Measurements from ENCODE around the gene HEXD.
"Not testable (repeated sequence)": the region's sequence is repeated elsewhere in the genome, so short reads cannot be mapped to it uniquely, and the experiment has no call there.

HEXD gene

DNA sequence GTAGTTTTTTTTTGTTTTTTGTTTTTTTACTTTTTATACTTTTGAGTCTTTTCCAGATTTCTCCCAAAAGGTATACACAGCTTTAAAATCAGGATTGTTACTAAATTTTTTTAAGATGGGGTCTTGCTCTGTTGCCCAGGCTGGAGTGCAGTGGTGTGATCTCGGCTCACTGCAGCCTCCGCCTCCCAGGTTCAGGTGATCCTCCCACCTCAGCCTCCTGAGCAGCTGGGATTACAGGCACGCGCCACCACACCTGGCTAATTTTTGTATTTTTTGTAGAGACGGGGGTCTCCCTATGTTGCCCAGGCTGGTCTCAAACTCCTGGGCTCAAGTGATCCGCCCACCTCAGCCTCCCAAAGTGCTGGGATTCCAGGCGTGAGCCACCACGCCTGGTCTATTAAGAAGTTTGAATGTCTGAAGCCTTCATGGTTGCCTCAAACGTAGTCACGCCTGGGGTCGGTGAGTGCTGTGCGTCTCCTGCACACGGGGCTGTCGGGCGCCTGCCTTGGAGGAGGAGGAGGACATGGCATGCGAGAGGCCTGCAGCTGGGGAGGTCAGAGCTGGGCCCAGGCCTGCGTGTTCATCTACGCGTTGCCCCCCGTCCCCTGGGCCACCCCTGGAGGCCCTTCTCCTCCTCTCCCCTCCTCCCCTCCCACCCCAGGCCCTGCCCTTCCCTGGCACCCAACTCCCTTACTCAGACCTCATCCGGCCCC is 35.8 kb upstream of the HEXD start:
- not testable (repeated sequence) for DNase-seq (ENCODE audit: low read depth in 3 of 3)

DNA sequence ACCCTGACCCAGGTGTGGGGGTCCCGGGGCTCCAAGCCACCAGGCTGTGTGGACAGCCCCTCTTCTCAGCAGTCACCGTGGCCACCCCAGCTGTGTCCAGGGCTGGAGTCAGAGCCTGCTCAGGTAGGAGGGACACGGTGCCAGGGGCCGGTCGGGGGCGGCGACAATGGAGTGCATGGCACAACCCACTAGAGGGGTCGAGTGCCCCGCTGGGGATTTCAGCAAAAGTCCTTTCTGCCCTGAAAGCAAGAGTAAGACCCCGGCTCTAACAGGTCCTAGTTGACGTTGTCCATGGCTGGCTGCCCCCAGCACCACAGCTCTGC is 35.3 kb upstream of the HEXD start:
- no peak for DNase-seq (ENCODE audit: low read depth in 3 of 3)

DNA sequence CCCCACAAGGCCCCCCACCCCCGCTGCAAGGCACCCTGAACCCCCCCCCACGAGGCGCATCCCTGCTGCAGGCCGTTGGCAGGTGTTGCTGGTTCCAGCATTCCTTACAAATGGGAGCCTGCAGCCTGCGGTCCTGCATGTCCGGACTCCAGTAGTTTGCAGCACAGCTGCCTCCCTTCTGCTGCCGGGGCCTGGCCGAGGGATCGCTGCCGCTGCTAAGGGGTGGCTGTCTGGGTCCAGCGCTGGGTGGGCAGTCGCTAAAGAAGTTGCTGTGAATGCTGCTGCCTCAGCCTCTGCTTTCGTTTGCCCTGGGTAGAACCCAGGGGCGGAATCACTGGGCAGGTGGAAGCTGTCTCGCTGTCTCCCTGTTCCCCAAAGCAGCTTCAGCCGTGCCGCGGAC is 34.7 kb upstream of the HEXD start:
- no peak for DNase-seq (ENCODE audit: low read depth in 3 of 3)

DNA sequence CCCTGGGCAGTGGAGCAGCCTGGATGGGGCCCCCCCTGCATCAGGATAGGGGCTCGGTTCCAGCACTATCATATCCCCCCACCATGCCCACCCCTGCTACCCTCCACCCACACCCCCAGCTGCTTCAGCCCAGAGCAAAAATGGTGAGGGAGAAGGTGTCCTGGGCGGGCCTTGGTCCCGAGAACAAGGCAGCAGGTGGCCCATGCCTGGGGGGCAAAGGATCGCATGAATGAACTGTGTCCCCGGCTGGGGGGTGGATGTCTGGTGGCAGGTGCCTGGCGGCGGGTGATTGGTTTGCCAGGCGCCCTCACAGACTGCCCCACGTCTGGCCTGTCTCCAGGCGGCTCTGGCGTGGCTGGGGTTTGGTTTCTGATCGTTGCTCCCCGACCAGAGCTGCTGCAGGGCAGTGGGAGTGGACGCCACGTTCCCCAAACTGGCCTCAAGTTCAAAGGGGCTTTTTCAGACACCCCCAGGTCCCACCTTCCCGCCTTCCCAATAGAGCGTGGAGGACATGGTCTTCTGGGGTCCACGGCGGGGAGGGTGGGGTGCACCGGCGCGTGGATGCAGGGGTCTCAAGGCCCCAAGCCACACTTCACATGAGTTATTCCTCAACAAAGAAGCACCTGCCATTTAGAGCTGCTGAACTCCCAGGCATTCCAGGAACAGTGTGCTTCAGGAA is 34.0 kb upstream of the HEXD start:
- no peak for DNase-seq (ENCODE audit: low read depth in 3 of 3)

DNA sequence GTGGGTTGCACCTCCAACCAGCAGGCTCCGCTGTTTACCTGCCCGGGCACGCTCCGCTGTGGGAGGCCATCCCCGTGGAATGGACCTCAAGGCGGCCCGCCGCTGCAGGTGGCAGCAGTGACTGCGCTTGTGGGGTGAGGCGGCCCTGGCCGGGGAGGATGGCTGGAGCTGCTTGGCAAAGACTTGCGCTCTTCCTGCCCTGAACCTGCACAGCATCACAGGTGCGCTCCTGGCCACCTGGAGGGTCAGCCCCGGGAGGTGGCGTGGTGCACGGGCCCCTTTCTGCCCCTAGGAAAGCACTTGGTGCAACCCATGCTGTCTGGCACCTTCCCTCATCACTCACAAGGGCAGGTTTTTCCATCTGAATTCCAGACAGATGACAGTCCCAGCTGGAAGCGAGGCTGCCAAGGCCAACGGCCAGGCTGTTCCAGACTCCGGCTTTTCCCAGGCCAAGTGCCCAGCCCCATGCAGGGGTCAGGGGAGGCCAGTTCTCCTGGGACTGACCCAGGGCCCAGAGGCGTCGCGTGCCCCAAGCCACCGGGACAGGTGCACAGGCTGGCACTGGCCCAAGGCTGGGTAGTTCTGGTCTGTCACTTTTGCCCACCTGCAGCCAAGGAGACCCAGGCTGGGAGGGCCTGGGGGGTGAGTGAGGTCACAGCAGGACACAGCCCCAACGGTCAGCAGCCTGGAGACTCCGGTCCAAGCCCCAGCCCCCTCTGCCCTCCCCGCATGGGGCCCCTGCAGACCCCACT is 33.2 kb upstream of the HEXD start:
- no peak for DNase-seq (ENCODE audit: low read depth in 3 of 3)

DNA sequence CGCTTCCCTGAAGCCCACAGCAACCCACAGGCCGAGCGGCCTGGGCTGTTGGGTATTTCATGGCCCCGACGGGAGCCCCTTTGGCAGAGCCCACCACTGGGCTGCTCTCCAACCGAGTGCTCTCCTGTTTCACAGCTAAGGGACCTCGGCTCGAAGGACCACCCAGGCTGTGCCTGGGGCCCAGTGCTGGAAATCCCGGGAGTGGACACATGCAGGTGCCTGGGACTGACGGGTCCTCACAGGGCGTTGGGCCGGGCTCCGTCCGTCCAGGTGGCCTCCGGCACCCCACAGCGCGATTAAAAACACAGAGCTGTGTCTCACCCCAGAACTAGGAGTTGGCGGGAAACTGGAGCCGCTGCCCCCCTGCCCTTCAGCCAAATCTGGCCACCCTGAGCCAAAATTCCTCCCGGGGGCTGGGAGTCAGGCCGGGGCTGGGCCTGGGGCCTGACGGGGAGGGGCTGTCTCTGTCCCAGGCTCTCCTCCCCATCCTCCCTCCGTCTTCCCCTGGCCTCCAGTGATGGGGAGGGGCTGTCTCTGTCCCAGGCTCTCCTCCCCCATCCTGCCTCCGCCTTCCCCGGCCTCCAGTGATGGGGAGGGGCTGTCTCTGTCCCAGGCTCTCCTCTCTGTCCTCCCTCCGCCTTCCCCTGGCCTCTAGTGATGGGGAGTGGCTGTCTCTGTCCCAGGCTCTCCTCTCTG is 32.4 kb upstream of the HEXD start:
- DNase-seq (ENCODE audit: low read depth in 3 of 3): no peak

DNA sequence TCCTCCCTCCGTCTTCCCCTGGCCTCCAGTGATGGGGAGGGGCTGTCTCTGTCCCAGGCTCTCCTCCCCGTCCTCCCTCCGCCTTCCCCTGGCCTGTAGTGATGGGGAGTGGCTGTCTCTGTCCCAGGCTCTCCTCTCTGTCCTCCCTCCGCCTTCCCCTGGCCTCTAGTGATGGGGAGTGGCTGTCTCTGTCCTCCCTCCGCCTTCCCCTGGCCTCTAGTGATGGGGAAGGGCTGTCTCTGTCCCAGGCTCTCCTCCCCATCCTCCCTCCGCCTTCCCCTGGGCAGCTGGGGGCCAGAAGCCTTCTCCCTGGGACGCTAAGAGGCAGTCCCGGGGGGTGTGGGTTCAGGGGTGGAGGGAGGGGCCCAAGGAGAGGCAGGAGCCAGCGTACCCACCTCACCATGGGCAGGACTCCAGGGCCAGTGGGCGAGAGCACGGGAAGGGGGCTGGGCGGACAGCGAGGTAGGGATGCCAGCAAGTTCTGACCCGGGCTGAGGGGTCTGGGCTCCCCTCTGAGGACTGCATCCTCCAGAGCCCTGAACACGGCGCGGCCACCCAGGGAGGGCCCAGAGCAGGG is 31.8 kb upstream of the HEXD start:
- DNase-seq (ENCODE audit: low read depth in 3 of 3): no peak

DNA sequence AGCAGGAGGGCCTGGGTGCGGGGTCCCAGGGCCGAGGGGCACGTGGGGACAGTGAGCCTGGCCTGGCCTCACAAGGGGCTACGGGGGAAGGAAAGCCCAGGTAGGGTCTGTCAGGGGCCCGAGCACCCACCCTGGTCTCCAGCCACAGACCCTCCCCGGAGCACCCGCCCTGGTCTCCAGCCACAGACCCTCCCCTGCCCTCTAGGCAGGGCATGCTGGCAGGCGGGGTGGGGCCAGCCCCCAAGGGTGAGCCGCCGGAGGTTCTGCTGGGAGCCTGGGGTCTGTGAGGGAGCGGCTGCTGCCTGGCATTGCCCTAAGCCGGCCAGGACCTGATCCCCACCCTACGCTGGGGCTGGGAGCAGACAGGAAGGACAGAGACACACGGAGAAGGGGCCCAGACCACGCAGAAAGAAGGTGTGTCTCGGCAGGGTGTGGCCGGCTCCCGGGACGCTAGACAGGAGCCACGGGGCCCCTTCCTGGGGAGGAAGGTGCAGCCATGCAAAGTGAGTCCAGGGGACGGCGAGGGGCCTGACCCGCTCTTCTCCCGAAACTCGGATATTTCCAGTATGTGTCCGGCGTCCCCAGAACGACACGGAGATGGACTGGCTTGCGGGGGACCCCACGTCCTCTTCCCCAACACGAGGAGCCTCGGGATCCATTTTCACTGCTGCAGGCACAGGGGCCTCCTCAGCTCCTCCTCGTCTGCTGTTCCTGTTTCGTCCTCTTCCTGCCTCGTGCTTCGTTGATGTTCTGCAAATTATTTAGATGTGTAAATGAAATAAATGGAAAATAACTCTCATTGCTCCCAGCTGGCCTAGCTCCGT is 31.1 kb upstream of the HEXD start:
- no peak for DNase-seq (ENCODE audit: low read depth in 3 of 3)

DNA sequence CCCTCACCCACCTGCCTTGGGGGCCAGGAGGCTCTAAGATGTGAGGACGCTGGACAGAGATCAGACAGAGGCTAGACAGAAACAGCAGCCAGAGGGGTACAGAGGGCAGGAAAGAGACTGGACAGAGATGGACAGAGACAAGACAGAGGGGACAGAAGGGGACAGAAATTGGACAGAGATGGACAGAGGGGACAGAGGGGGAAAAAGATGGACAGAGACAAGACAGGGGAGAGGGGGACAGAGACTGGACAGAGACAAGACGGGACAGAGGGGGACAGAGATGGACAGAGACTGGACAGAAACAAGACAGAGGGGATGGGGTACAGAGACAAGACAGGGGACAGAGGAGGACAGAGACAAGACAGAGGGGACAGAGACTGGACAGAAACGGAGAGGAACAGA is 30.4 kb upstream of the HEXD start:
- no peak for DNase-seq (ENCODE audit: low read depth in 3 of 3)

DNA sequence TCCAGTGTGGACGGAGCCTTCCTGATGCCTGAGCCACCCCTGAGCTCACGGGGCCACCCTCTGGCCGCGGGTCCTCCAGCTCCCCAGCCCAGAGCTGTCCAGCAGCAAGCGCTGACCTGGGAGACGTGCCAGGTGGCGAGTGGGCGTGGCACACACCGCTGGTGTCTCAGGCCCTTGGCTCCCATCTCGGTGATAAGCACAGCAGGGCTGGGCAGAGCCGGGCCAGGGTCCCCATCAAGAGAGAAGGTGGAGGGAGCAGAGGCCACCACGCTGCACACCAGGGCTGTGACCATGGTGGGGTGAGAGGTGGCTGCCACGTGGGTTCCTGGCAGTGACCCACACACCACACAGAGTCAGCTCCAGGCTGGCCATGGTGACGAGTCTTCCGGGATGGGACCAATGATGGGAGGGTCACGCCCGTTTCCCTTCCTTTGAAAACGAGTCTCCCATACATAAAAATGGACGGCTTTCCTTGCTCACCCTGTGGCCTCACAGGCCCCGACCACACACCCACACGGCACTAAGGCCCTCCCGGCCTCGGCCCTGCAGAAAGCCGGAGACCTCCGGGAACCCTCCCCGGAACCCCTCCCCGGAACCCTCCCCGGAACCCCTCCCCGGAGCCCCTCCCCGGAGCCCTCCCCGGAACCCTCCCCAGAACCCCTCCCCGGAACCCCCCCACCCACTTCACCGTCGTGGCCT is 29.8 kb upstream of the HEXD start:
- no peak for DNase-seq (ENCODE audit: low read depth in 3 of 3)

DNA sequence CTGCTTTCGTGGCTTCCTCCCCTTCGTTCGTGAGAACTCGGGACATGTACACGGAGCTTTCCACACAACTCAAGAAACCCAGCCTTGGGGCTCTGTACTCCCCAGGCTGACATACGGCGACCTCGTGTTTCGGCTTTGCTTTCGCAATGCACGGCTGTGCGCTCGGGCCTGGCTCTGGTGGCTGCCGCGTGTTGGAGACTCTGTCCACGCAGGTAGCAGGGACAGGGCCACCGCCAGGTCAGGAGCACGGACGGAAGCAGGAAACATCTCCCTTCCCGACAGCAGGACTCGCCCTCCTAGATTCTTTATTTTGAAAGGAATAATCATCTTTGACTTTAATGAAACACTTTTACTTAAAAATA is 29.2 kb upstream of the HEXD start:
- DNase-seq (ENCODE audit: low read depth in 3 of 3): no peak

DNA sequence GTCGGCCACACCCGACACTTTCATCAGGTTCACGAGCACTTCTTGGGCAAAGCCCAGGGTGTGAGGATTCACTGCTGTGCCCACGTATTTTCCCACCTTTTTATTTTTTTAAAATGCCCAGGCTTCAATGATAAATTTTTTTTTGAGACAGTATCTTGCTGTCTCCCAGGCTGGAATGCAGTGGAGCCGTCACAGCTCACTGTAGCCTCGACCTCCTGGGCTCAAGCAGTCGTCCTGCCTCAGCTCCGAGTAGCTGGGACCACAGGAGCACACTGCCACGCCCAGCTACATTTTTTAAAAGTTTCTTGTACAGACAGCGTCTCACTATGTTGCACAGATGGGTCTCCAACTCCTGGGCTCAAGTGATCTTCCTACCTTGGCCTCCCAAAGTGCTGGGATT is 28.8 kb upstream of the HEXD start:
- no peak for DNase-seq (ENCODE audit: low read depth in 3 of 3)

DNA sequence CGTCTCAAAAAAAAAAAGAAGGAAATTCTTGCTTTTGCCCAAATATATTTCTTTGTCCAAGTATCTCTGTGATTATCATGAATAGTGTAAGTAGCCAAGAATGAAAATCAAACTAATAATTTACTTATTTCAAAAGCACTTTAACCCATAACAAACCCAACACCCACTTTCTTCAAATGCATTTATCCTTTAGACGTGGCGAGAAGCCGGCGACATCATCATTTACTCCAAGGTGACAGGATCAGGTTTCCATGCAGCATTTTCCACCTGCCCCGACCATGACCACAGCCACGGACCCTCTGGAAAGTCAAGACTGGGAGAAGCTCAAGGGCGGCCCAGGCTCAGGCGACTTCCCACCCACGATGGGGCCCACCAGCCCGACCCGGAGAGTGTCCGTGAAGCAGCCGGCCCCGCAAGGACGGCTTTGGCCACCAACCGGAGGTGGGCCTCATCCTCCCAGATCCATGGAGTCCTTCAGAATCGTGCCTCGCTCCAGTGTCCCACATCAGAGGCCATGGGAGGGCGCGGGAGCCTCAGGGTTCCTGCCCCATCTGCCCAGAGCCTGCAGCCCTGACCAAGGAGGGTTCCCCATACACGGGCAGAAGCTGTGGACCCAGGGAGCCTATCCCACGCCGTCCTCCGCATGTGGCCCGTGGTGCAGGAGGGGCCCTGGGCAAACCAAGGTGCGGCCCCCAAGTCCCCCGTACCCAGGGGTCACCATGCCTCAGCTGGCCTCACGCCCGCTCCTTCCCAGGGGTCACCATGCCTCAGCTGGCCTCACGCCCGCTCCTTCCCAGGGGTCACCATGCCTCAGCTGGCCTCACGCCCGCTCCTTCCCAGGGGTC is 27.9 kb upstream of the HEXD start:
- no peak for DNase-seq (ENCODE audit: low read depth in 3 of 3)

DNA sequence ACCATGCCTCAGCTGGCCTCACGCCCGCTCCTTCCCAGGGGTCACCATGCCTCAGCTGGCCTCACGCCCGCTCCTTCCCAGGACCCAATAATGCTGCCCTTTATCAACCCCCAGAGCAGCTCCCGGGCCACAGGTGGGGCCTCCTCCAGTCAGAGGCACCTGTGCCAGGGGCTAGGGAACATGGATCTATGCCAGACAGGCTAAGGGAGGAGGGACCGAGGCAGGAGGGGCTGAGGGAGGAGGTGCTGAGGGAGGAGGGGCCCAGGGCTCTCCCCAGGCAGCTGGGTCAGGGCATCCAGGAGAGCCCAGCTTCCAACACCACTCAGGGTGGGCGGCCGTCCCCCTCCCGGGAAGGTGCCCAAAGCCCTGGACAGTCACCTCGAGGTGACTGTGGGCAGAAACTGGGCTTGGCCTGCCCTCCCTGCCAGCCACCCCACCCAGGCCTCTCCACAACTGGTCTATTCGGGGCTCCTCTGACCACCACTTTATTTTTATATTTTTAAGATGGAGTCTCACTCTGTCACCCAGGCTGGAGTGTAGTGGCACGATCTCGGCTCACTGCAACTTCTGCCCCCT is 27.2 kb upstream of the HEXD start:
- no peak for DNase-seq (ENCODE audit: low read depth in 3 of 3)

DNA sequence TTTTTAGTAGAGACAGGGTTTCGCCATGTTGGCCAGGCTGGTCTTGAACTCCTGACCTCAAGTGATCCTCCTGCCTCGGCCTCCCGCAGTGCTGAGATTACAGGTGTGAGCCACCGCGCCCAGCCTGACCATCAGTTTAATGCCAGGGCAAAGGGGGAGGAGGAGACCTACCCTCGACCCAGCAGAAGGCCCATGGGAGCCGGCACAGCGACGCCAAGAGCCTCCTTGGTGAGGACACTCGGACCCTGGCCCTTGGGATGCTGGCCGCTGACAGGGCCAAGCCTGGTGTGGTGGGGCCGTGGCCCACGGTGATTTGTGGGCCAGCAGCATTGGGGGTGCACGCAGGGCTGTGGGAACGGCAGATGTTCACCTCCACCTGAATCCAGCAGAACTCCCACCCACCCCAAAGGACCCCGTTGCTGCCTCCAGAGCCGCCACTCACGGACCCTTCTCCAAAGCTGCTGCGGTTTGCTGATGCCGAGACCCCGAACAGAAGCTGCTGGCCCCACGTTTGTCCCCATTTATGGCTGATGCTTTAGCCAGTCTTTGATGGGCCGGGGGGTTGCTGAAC is 26.6 kb upstream of the HEXD start:
- no peak for DNase-seq (ENCODE audit: low read depth in 3 of 3)

DNA sequence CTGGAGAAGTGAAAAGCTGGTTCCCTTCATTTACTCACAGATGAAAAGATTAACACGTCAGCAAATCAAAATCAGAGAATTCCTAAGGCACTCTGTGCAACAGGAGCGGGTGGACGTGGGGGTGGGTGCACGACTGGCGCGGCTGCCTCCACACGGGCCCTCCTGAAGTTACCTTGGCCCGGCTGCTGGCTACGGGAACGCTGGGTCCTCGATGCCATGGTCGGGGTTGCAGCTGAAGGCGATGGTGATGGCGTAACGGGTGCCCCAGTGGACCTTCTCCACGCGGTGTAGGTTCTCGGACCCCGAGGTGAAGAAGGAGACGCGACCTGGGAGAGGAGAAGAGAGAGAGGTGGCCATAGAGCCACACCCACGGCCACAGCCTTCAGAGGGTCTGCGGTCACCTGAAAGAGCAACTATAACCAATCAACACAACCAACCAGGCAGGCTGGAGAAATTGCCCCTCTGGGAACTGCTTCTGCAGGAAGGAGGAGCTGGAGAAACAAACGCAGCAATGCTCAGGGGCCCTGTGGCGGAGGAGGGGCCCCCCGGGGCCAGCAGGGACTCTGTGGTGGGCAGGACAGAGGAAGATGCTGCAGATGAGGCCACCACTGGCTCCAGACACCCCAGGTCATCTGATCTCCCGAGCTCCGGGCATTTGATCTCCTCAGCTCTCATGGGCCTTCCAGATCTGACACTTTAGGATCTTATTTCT is 25.8 kb upstream of the HEXD start:
- no peak for DNase-seq (ENCODE audit: low read depth in 3 of 3)

DNA sequence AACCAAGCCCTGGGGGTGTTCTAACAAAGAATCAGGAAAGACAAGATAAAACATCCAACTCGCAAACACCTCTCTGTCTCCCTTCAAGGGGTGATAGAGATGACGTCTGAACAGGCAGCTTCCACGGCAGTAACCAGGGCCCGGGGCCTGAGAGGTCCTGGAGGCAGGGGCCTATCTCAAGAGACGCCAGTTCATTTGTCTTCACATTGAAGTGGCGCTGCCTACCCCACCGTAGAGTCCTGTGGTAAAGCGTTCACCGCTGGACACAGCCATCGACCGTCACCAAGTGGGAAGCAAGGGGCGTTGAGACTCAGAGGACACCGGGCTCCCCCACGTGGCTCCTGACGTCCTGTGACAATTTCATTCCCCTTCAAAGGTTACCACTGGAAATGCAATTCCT is 25.2 kb upstream of the HEXD start:
- DNase-seq (ENCODE audit: low read depth in 3 of 3): no peak

DNA sequence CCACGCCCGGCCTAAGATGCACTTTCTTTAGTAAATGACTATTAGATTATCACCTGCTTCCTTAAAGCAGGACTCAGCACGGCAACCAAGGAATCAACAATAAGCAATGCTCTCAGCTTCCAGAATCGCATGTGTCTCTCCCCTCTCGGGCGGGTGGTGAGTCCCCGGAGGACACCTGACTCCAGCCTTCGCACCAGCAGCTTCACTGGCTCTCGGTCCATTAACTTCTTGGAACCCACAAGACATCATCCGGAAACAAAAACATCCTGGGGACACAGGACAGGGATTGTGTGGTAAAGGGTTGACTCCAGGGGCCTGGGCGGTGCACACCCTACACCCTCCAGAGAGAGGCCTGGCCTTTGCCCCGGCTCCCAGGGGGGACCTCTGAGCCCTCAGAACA is 23.9 kb upstream of the HEXD start:
- no peak for DNase-seq (ENCODE audit: low read depth in 3 of 3)

All from stimulated activated CD4-positive, alpha-beta T cell treated with anti-CD3 and anti-CD28 coated beads, TNF-alpha, amount 100 ng/mL, for 24 hours (primary cell).